ENCODE results near the gene RFPL4AL1. TPM values are rescaled to one million over a fixed set of nuclear protein-coding genes. Genes with fewer than 3 reads are reported as not detected.

RFPL4AL1 gene
- total RNA-seq, 6 donors from 2014 or later, result not detected

DNA sequence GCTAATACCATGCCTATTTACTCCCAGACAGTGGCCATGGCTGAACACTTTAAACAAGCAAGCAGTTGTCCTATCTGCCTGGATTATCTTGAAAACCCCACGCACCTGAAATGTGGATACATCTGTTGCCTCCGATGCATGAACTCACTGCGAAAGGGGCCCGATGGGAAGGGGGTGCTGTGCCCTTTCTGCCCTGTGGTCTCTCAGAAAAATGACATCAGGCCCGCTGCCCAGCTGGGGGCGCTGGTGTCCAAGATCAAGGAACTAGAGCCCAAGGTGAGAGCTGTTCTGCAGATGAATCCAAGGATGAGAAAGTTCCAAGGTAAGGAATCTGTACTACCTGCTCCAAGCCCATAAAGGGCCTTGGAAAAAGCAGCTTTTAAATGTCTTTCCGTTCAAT, 8.6 kb downstream of the RFPL4AL1 start:
- WGBS, 2 donors, result 21 to 37% methylated on average over 7 of the region's 7 CpGs

DNA sequence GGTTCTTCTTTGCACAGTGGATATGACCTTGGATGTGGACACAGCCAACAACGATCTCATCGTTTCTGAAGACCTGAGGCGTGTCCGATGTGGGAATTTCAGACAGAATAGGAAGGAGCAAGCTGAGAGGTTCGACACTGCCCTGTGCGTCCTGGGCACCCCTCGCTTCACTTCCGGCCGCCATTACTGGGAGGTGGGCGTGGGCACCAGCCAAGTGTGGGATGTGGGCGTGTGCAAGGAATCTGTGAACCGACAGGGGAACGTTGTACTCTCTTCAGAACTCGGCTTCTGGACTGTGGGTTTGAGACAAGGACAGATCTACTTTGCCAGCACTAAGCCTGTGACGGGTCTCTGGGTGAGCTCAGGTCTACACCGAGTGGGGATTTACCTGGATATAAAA, 9.4 kb downstream of the RFPL4AL1 start:
- ATAC-seq (ENCODE audit: low FRiP score in 2 of 2) (no peak), DNase-seq (no peak)
- WGBS, 2 donors, result 86 to 88% methylated on average over 15 to 16 of the region's 16 CpGs
- Histone ChIP-seq H3K4me3 (no peak overlapping the region), H3K4me1 (no peaks in the 10 kb centered on the region), H3K27ac (no peak overlapping the region), H3K36me3 (no peaks in the 10 kb centered on the region), H3K9me3 (no peaks in the 10 kb centered on the region), H3K27me3 (no peaks in the 10 kb centered on the region)
- TF ChIP-seq POLR2A (IDR thresholded peaks at IDR 0.05), result no peak
- TF ChIP-seq EP300 (IDR thresholded peaks at IDR 0.05), result no peak
- TF ChIP-seq, protein P1, sequence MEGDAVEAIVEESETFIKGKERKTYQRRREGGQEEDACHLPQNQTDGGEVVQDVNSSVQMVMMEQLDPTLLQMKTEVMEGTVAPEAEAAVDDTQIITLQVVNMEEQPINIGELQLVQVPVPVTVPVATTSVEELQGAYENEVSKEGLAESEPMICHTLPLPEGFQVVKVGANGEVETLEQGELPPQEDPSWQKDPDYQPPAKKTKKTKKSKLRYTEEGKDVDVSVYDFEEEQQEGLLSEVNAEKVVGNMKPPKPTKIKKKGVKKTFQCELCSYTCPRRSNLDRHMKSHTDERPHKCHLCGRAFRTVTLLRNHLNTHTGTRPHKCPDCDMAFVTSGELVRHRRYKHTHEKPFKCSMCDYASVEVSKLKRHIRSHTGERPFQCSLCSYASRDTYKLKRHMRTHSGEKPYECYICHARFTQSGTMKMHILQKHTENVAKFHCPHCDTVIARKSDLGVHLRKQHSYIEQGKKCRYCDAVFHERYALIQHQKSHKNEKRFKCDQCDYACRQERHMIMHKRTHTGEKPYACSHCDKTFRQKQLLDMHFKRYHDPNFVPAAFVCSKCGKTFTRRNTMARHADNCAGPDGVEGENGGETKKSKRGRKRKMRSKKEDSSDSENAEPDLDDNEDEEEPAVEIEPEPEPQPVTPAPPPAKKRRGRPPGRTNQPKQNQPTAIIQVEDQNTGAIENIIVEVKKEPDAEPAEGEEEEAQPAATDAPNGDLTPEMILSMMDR (IDR thresholded peaks at IDR 0.05), result no peak
- TF ChIP-seq POLR2AphosphoS5 (IDR thresholded peaks at IDR 0.05), result no peak

More for the DNA sequence above, 8.6 kb downstream of the RFPL4AL1 start:
- H3K4me3 ChIP-seq, result no peak overlapping the region
- H3K9me3 ChIP-seq, result no peaks in the 10 kb centered on the region
- TF ChIP-seq POLR2AphosphoS5 (IDR thresholded peaks at IDR 0.05) (no peak), EP300 (IDR thresholded peaks at IDR 0.05) (no peak), POLR2A (IDR thresholded peaks at IDR 0.05) (no peak)
- TF ChIP-seq, protein P1 (IDR thresholded peaks at IDR 0.05), result no peak
- no peak for DNase-seq
- H3K27ac ChIP-seq, result no peak overlapping the region
- H3K27me3 ChIP-seq, result no peaks in the 10 kb centered on the region
- no peaks in the 10 kb centered on the region for H3K4me1 ChIP-seq
- no peak for ATAC-seq (ENCODE audit: low FRiP score in 2 of 2)
- H3K36me3 ChIP-seq, result no peaks in the 10 kb centered on the region

GRCh38 chr19:55781112-55781511, 12.2 kb downstream of the RFPL4AL1 start:
- H3K4me3 ChIP-seq, result no peak overlapping the region
- no peaks in the 10 kb centered on the region for H3K27me3 ChIP-seq

GRCh38 chr19:55795021-55795420, 26.1 kb downstream of the RFPL4AL1 start:
- 91 to 92% methylated on average over 11 of the region's 11 CpGs for WGBS, 2 donors
- Histone ChIP-seq H3K4me3 (no peak overlapping the region), H3K36me3 (no peaks in the 10 kb centered on the region), H3K27ac (no peak overlapping the region), H3K9me3 (no peaks in the 10 kb centered on the region), H3K4me1 (no peaks in the 10 kb centered on the region), H3K27me3 (no peaks in the 10 kb centered on the region)
- ATAC-seq (ENCODE audit: low FRiP score in 2 of 2), result no peak
- no peak for DNase-seq
- TF ChIP-seq POLR2A (IDR thresholded peaks at IDR 0.05), result no peak
- TF ChIP-seq, protein P1 (IDR thresholded peaks at IDR 0.05), result no peak
- TF ChIP-seq POLR2AphosphoS5 (IDR thresholded peaks at IDR 0.05), result no peak
- no peak for TF ChIP-seq EP300 (IDR thresholded peaks at IDR 0.05)

More at GRCh38 chr19:55781112-55781511, 12.2 kb downstream of the RFPL4AL1 start:
- Histone ChIP-seq H3K27ac (no peak overlapping the region), H3K36me3 (no peaks in the 10 kb centered on the region), H3K4me1 (no peaks in the 10 kb centered on the region), H3K9me3 (no peaks in the 10 kb centered on the region)
- no peak for TF ChIP-seq EP300 (IDR thresholded peaks at IDR 0.05)
- TF ChIP-seq POLR2A (IDR thresholded peaks at IDR 0.05), result no peak
- no peak for TF ChIP-seq POLR2AphosphoS5 (IDR thresholded peaks at IDR 0.05)
- TF ChIP-seq, protein P1 (IDR thresholded peaks at IDR 0.05), result no peak
- 77 to 82% methylated on average over 5 of the region's 5 CpGs for WGBS, 2 donors
- DNase-seq (no peak), ATAC-seq (ENCODE audit: low FRiP score in 2 of 2) (no peak)

- H3K27ac ChIP-seq, result no peak overlapping the region
These were observed 32.5 kb downstream of the RFPL4AL1 start for GRCh38 chr19:55801416-55801815.

More at GRCh38 chr19:55801416-55801815, 32.5 kb downstream of the RFPL4AL1 start:
- H3K4me3 ChIP-seq, result no peak overlapping the region
- H3K4me1 ChIP-seq, result no peaks in the 10 kb centered on the region
- ATAC-seq (ENCODE audit: low FRiP score in 2 of 2), result no peak
- H3K36me3 ChIP-seq, result no peaks in the 10 kb centered on the region
- no peak for DNase-seq
- WGBS, 2 donors, result 70 to 72% methylated on average over 7 of the region's 7 CpGs
- no peaks in the 10 kb centered on the region for H3K9me3 ChIP-seq
- TF ChIP-seq EP300 (IDR thresholded peaks at IDR 0.05) (no peak), POLR2AphosphoS5 (IDR thresholded peaks at IDR 0.05) (no peak), POLR2A (IDR thresholded peaks at IDR 0.05) (no peak)
- TF ChIP-seq, protein P1 (IDR thresholded peaks at IDR 0.05), result no peak
- no peaks in the 10 kb centered on the region for H3K27me3 ChIP-seq
